ENCODE measurements around the gene C10orf67.
"Not testable (repeated sequence)": the region's sequence is repeated elsewhere in the genome, so short reads cannot be mapped to it uniquely, and the experiment has no call there.

Gene C10orf67

GRCh38 chr10:23322082-23322481 lies 22.5 kb downstream of the C10orf67 start:
- no peak for DNase-seq

GRCh38 chr10:23319835-23320234 lies 24.8 kb downstream of the C10orf67 start:
- DNase-seq, result no peak

DNA sequence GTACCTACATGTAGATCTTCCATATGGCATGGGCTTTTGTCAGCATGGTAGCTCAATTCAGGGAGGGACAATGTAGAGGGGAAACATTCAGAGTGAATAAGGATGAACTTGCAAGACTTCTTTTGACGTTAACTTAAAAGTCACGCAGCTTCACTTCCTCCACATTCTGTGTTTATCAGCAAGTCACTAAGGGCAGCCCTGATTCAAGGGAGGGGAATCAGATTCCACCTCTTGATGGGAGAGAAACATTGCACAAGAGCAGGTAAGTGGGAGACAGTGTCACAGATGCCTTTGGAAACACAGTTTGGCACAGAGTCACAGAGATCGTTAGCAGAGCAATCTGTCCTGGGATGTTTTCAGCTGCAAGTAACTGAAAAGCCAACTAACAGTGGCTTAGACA lies 26.2 kb downstream of the C10orf67 start:
- no peak for DNase-seq

DNA sequence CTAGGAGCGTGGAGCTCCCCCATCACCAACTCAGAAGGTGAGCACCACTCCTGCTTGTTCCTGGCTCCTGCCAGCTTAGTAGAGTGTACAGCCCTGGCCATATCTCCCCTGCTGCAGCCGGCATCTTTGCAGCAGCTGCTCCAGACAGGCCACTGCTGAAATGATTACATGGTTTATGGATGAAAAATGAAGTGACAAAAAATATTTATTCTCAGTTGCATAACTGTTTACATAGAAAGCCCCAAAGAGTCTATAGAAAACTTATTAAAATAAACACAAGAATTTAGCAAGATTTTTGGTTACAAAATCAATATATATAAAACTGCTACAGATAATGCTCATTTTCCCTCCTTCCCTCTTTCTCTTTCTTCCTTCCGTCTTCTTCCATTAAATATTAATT lies 27.2 kb downstream of the C10orf67 start:
- no peak for DNase-seq

GRCh38 chr10:23316406-23316805 lies 28.2 kb downstream of the C10orf67 start:
- no peak for DNase-seq

DNA sequence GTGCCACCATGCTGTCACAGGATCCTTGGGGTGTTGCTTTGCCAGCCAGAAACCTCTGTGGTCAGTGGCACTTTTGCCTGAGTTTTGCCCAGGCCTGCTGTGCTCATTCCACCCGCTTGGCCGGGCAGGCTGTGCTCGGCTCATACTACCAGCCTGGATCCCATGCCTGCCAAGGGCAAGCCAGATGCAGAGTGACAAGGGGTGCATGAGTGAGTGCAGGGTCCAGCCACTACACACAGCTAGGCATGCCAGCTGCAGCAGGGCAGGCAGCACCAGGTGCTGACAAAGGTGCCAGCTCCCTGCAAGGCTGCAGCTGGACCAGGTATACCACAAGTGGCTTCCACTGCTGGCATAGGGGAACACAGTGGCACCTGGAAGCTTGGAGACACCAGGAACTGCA lies 28.6 kb downstream of the C10orf67 start:
- DNase-seq, result no peak

GRCh38 chr10:23314835-23315239 lies 29.8 kb downstream of the C10orf67 start:
- DNase-seq, result peak; percentile 79

DNA sequence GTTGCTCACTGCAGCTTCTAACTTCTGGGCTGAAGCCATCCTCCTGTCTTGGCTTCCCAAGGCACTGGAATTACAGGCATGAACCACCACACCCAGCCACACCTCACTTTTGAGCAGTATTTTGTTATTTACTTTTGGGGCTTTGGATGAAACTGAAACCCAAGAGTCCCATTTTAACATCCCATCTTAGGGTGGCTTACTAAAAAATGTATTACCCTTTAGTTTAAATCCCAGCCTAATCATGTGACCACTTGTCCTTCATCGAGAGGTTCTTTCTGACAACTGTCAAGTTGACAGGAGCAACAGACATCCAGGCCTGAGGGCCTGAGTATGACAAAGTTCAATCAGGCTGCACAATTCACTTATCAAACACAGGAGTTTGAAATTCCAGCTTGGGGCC lies 33.6 kb downstream of the C10orf67 start:
- DNase-seq, result no peak

DNA sequence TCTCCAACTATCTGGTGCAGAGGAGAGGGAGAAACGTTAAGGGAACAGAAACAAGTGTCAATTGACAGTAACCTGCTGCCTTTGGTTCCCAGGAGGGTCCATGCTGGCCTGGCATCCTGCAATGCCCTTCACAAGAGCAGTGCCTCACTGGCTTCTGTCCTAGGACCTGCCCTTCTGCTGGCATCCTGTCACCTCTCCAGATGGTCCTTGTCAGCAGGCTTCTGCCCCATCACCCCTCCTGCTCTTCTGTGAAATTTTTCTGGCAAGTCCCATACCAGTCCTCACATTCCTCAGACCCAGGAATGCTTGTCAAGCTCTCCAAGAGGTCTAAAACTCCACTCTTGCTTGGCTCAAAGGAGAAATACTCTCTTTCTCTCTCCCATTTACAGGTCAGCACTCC lies 34.2 kb downstream of the C10orf67 start:
- DNase-seq, result no peak

DNA sequence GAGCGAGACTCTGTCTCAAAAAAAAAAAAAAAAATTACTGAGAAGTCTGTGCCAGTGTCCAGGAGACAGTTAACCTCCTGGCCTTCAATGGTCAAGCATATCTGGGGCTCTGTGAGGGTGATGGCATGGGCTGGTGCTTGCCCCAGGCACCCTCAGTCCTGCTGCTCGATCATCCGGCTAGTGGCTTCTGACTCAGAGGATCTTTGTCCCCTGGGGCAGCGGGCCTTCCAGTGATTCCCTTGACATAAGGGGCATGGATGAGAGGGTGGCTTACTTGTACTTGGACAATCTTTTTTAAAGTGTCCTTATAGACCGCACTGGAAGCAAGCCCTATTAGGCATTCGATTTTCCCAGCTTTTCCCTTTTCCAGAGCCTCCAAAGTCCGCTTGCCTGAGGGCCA lies 44.6 kb downstream of the C10orf67 start:
- DNase-seq, result not testable (repeated sequence)

DNA sequence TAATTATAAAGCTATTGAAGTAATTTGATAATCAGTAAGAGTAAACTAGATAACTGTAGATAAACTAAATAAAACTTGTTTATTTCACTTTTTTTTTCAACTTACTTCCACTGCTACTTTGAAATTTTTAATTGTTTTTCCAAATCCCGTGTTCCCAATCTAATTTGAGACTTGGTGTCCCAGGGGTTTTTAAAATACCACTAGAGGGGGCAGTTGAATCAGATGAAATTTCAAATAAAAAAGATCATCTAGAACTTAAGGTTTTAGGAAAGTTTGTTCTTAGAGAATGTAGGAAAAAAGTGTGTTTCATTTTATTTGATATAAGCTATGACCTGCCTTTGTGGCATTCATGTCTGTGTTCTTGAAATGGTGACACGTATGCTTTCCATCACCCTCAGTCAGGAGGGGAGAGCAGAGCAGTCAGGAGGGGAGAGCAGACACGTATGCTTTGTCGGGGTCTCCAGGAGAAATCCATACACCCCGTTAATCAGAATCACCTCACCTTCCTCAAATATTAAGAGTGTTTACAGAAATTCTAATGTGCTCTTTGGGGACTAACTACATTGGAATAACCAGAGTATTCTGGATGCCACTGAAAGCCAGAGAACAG lies 49.9 kb downstream of the C10orf67 start:
- peak; percentile 9 for DNase-seq

DNA sequence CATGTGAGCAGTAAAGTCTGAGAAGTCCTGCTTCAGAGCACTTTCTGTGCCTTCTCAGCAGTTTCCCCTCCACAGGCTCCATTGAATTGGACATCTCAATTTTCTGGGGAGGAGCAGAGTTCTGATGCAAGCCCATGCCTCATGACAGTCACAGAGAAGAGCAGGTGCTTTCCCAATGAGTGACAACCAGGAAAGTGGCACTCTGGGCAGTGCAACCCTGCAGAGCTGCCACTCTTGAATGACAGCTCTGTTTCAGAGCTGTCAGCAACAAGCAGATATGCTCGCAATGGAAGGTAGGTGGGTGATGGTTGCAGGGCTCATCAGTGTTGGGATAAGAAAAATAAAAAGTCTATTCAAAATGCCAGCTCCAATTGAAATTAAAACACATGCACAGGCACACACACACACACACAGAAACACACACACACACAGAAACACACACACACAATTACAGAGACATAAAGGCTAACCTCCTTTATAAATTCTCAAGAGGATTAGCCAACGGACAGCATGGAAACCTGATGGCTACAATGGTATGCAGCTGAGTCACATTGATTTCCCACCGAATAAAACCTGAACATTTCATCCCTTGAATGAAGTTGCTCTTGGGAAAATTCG lies 50.5 kb downstream of the C10orf67 start:
- DNase-seq, result no peak

GRCh38 chr10:23293145-23293724 lies 51.4 kb downstream of the C10orf67 start:
- DNase-seq, result peak; percentile 66

DNA sequence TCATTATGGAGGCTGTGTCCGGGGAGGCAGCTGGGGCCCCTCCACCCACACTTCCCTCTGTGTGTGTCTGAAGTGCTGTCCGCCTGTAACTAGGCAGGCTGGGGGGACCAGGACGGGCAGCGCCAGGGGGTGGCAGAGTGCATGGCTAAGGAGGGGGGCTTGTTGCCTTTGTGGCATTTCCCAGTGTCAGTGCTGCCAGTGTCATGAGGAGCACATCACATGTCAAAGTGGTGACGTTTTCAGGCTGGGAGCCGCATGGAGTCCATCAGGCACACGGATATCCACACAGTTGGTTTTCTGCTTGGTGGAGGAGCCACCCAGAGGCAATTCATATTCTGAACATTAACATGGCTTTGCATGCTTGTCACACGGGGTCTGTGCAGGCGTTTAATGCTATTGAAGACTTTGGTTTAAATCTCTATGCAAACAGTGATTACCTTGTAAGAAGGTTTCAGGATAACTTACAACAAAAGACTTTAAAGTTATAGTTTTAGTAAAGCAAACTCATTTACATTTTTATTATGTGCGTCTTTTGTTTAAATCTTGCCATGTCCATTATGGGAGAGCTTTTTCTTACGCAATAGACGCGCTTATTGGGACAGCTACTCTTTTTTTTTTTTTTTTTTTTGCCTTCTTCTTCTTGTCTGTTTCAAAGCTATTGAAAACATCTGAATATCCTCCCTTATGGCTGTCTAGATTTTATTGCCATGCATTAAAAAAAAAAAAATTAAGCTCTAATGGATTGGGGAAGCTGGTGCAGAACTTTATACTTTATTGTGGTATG lies 52.9 kb downstream of the C10orf67 start:
- DNase-seq, result no peak

DNA sequence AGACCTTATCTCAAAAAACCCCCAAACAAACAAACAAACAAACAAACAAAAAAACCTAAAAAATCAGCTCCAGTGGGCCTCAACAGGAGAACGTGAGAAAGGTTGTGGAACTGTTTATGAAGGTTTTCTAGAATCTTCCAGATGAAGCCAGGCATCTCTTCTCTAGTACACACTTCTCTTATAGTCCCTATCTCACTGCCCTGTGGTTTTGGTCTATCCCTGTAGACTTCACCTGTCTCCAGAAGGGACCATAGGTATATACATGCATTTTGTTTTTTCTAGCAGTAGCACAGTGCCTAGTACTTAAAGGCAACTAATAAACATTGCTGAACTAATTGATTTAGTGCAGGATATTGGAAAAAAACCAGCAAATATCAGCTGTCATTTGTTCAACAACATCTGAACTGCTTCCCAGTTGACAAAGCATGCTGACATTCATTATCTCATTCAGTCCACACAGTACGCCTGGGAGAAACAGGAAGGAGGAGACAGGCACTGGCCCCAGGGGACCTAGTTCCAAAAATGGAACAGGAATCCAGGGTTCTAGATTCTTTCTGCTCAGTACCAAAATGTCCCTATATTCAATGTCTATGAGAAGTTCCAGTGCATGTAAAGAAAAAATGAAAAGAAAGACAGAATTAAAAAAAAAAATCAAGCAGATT lies 59.8 kb downstream of the C10orf67 start:
- no peak for DNase-seq

DNA sequence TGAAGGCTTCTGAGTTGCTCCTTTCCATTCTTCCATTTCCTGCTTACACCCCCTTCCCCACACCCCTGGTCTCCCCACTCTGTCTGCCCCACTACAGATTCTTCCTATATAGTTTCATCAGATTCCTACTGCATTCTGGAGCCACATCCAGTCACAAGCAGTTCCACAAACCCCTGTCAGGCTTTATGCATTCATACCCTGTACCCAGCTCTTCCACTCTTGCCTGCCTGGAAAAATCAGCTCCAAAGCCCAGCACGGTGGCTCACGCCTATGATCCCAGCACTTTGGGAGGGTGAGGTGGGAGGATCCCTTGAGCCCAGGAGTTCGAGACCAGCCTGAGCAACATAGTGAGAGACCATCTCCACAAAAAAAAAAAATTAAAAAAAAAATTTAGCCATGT lies 60.4 kb downstream of the C10orf67 start:
- DNase-seq, result no peak

DNA sequence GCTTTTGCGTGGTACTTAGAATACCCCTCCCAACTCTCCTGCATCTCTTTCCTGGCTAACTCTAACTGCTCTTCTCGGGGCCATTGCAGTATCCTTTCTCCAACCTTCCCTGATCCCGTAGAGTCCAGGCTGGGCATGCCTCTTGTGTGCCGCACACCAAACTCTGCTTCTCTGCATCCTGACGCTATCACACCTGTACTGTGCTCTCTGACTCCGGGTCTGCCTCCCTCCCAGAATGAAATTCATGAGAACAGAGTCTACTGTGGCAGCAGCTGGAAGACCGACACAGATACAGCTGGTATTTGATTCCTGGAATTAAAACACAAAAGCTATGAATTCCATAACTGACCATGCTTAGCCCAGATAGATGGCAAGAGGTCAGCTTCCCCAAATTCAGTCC lies 60.9 kb downstream of the C10orf67 start:
- no peak for DNase-seq

GRCh38 chr10:23281044-23281433 lies 63.6 kb downstream of the C10orf67 start:
- DNase-seq, result no peak

DNA sequence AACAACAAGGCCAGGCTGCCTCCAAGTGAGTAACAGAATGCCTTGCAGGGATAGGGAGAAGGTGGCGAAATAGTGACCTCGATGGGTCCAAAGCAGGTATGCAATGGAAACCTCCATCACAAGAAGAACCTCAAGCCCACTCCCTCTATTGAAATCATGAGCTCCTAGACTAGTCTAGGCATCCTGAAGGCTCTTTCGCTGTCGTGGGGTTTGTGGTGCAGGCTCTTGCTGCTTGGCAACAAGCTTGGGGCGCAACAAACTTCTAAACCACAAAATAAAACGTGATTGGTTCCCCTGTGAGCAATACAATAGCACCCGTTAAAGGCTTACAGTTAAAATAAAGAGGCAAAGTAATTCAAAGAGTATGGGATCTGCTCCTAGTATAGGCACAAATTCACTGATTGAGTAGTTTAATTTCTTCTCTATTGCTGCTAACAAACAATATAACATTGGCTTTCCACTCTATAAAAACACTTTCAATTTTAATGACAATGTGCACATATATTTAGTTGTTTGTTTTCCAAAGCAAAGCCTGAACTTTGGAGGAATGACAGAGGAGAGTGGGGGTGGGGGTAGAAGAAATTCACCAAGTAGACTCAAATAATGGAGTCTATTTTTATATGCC lies 64.1 kb downstream of the C10orf67 start:
- DNase-seq, result no peak

DNA sequence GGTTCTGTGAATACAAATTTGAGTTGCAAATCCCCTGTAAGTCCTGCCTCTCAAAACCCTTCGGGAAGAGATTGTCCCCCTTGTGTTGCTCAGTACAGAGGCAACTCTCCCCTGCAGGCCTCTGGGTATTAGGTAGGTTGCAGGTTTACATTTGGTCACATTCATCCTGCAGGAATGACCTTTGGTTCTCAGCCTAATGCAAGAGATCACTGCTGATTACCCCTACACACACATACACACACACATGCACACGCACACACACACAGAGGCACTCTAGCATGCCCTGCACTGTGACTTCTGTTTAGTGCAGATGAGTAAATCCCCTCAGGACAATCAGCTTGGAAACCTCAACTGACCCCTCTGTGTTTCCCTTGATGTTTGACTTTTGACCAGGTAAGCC lies 69.2 kb downstream of the C10orf67 start:
- no peak for DNase-seq

- DNase-seq, result not testable (repeated sequence)
These were observed 70.4 kb downstream of the C10orf67 start for GRCh38 chr10:23274179-23274578.

- no peak for DNase-seq
These were observed 74.1 kb downstream of the C10orf67 start for GRCh38 chr10:23270531-23270930.
